NCI-H1092 (cell line): ENCODE measurements around the gene ZNF486.
"Not testable (repeated sequence)": the region's sequence is repeated elsewhere in the genome, so short reads cannot be mapped to it uniquely, and the experiment has no call there.

Experiments used
- DNase-seq: peaks from one replicate; lab custom pipeline; 2025; lab: John Stamatoyannopoulos, UW

The ZNF486 gene

DNA sequence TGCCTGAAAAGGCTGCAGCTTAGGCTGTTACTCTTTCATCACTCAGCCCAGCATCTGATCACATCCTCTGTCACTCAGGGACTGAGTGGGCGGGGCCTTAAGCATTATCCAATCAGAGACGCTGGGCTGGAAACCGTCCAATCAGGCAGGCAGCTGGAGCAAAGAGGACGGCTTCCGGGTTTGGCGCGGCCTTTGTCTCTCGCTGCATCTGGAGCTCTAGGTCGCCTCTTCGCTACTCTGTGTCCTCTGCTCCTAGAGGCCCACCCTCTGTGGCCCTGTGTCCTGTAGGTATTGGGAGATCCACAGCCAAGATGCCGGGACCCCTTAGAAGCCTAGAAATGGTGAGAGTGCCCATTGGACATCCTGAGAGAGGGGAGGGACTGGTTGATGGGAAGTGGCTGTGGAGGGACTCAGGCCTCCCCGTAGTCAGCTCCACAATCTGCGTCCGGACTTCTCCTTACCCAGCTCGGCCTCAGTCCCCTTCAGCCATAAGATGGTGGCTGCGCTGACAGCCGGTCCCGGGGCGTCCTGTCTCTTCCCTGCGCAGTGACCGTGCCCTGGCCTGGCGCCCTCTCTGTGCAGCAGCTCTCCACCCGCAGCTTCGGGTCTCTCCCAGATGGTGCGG lies at the start of gene ZNF486:
ZNF486 (plus strand) TSS at position 195 of the 625 bp plus-strand sequence; CDS start at position 312, 117 bp downstream.
- DNase-seq, result peak; percentile 85

DNA sequence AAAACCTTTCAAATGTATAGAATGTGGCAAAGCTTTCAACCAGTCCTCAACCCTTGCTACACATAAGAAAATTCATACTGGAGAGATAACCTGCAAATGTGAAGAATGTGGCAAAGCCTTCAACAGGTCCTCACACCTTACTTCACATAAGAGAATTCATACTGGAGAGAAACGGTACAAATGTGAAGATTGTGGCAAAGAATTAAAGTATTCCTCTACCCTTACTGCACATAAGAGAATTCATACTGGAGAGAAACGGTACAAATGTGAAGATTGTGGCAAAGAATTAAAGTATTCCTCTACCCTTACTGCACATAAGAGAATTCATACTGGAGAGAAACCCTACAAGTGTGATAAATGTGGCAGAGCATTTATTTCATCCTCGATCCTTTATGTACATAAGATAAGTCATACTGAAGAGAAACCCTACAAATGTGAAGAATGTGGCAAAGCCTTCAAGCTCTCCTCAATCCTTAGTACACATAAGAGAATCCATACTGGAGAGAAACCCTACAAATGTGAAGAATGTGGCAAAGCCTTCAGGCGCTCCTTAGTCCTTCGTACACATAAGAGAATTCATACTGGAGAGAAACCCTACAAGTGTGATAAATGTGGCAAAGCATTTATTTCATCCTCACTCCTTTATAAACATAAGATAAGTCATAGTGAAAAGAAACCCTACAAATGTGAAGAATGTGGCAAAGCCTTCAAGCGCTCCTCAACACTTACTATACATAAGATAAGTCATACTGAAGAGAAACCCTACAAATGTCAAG lies 48.8 kb upstream of the ZNF486 start:
- not testable (repeated sequence) for DNase-seq

GRCh38 chr19:20124879-20125278 lies 42.1 kb upstream of the ZNF486 start:
- DNase-seq, result no peak

GRCh38 chr19:20132933-20133332 lies 34.1 kb upstream of the ZNF486 start:
- not testable (repeated sequence) for DNase-seq

DNA sequence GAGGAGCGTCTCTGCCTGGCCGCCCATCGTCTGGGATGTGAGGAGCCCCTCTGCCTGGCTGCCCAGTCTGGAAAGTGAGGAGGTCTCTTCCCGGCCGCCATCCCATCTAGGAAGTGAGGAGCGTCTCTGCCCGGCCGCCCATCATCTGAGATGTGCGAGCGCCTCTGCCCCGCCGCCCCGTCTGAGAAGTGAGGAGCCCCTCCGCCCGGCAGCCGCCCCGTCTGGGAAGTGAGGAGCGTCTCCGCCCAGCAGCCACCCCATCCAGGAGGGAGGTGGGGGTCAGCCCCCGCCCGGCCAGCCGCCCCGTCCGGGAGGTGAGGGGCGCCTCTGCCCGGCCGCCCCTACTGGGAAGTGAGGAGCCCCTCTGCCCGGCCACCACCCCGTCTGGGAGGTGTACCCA lies 29.3 kb upstream of the ZNF486 start:
- DNase-seq, result not testable (repeated sequence)

- no peak for DNase-seq
Observed at GRCh38 chr19:20151617-20152145, 15.3 kb upstream of the ZNF486 start.

GRCh38 chr19:20152506-20152905 lies 14.5 kb upstream of the ZNF486 start:
- DNase-seq, result not testable (repeated sequence)

- no peak for DNase-seq
Observed at GRCh38 chr19:20153281-20153680, 13.7 kb upstream of the ZNF486 start.

DNA sequence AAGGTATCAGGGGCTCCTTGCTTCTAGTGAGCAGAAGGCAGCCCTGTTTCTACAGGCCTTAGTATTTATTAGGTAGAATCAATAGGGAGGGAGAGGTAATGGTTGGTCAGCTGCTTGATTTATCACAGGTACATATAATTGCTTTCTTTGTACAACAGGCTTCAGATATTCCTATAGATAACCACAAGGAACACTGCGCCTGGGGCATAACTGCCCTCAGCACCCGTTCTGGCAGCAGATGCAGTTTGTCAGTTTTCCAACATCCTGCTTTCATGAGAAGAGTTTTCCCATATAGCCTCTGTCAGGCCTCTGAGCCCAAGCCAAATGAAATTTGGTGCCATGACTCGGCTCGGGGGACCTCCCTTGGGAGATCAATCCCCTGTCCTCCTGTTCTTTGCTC lies 12.4 kb upstream of the ZNF486 start:
- no peak for DNase-seq

DNA sequence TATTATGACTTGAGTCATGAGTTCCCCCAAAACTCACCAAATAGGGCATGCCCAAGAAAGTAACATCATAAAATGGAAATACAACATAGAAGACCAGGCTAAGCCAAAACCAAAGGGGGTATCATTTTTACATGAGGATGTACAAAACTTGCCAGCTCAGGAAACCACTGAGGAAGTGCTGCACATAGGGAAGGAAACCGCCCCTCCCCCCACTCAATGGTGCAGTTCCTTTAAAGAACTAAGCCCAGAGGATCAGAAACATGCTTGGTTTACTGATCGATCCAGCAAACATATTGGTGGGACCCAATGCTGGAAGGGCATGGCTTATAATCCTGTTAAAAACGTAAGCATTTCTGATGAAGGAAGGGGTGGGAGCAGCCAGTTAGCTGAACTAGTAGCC lies 4.2 kb upstream of the ZNF486 start:
- DNase-seq, result no peak

GRCh38 chr19:20164456-20164855 lies 2.6 kb upstream of the ZNF486 start:
- no peak for DNase-seq

DNA sequence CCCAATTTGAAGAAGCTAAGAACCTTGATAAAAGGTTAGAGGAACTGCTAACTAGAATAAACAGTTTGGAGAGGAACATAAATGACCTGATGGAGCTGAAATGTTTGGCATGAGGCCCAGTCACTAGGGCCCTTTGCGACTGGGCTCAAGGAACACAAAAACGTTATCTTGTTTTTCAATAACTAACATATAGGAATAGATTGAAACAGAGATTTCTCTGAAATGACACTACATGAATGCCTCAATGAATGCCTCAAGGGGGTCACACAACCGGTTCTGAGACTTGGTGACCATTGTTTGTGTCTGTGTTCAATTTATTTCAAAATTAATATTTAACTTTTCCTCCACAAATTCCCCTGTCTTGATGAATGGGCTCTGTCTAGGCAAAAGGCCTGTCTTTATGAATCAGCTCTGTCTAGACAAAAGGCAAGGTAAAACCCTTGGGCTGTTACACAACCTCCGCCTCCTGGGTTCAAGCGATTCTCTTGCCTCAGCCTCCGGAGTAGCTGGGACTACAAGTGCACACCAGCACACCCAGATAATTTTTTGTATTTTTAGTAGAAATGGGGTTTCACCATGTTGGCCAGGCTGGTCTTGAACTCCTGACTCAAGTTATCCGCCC lies 932 bp upstream of the ZNF486 start:
- no peak for DNase-seq

- no peak for DNase-seq
Observed at GRCh38 chr19:20167651-20168122, 673 bp downstream of the ZNF486 start.

DNA sequence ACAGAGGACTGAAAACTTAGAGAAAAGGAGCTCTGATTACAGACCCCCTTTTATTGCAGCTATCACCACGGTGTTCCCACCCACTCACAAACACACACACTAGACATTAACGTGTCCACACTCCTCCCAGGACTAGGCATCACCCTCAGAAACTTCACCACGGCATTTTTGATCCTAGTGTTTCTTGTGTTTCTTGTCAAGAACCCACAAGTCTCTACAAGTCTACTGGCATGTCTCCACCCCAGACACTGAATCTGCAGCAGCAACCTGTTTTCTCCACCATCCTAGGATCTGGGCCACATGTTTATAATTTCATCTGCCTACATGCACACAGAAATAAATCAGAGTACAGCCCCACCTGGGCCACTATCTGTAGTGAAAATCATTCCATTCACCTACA lies 4.3 kb downstream of the ZNF486 start:
- DNase-seq, result no peak

DNA sequence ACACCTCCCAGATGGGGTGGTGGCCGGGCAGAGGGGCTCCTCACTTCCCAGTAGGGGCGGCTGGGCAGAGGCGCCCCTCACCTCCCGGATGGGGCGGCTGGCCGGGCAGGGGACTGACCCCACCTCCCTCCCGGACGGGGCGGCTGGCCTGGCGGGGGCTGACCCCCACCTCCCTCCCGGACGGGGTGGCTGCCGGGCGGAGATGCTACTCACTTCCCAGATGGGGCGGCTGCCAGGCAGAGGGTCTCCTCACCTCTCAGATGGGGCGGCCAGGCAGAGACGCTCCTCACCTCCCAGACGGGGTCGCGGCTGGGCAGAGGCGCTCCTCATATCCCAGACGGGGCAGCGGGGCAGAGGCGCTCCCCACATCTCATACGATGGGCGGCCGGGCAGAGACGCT lies 8.8 kb downstream of the ZNF486 start:
- DNase-seq, result not testable (repeated sequence)

- DNase-seq, result not testable (repeated sequence)
Observed at GRCh38 chr19:20179956-20180355, 12.9 kb downstream of the ZNF486 start.

- DNase-seq, result peak; percentile 67
Observed at GRCh38 chr19:20182222-20182785, 15.3 kb downstream of the ZNF486 start.

DNA sequence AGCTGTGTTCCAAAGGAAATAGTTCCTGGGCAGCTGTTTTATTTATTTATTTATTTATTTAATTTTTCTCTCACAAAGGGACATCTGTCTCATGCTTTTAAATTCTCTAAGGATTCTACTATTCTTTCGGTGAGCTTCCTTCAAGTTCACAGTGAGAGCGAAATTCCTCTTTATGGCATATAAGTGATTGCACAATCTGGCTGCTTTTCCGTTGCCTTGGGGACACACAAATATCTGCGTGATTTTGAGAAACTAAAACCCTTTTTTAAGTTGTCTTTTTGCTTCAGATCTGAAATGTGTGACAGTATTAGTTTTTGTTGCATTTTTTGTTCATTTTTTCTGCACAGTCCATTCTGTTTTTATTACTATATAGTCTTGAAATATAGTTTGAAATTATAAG lies 19.2 kb downstream of the ZNF486 start:
- no peak for DNase-seq

DNA sequence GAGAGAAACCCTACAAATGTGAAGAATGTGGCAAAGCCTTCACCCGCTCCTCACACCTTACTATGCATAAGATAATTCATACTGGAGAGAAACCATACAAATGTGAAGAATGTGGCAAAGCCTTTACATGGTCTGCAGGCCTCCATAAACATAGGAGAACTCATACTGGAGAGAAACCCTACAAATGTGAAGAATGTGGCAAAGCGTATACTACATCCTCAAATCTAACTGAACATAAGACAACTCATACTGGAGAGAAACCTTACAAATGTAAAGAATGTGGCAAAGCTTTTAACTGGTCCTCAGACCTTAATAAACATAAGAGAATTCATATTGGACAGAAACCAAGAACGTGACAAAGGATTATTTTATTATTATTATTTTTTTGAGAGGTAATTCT lies 30.7 kb downstream of the ZNF486 start:
- no peak for DNase-seq

DNA sequence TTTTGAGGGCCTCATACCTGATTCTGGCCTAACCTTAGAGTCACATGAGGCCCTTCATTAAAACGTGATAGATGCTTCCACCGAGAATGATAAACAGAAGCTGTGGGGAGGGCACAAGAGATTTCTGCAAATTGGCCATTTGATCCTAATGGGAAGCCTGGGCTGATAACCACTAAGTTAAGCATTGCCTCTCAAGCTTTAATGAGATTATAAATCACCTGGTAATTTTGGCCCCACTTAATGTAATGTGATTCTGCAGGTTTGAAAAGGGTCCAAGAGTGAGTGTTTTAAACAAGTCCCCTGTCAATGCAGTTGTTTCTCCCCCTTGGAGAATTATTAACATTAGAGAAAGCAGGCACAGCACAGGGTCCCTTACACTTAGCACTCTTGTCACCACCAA lies 42.0 kb downstream of the ZNF486 start:
- DNase-seq, result no peak

DNA sequence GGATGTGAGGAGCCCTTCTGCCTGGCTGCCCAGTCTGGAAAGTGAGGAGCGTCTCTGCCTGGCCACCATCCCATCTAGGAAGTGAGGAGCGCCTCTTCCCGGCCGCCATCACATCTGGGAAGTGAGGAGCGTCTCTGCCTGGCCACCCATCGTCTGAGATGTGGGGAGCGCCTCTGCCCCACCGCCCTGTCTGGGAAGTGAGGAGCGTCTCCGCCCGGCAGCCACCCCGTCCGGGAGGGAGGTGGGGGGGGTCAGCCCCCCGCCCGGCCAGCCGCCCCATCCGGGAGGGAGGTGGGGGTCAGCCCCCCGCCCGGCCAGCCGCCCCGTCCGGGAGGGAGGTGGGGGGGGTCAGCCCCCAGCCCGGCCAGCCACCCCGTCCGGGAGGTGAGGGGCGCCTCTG lies 47.4 kb downstream of the ZNF486 start:
- DNase-seq, result not testable (repeated sequence)

GRCh38 chr19:20221605-20222004 lies 54.6 kb downstream of the ZNF486 start:
- DNase-seq, result not testable (repeated sequence)
